Measurements from ENCODE around the gene TMEM259. TPM values are rescaled to one million over a fixed set of nuclear protein-coding genes. Genes with fewer than 3 reads are reported as not detected.

Gene TMEM259
- total and polyA plus RNA-seq, 2 experiments from 2014 or later: 82.8 to 196 TPM

GRCh38 chr19:1003283-1003682 is 17.6 kb downstream of the TMEM259 start (continued):
- no peak for TF ChIP-seq ZNF462 (CRISPR knock-in tag; IDR thresholded peaks at IDR 0.05)
- no peak for TF ChIP-seq CTCF (conservative IDR thresholded peaks at IDR 0.05; ENCODE audit: low read depth in 2 of 2)
- TF ChIP-seq EZH2phosphoT487 (IDR thresholded peaks at IDR 0.05; ENCODE audit: unreplicated experiment): no peak
- no peak for TF ChIP-seq ETS1 (IDR thresholded peaks at IDR 0.05)

- Histone ChIP-seq H3K4me1 (ENCODE audit: insufficient read depth) (no peaks in the 10 kb centered on the region; the same call in 1 of the 2 replicates), H3K4me2 (no peak overlapping the region), H3K27me3 (ENCODE audit: insufficient read depth) (peaks cover 37% of the 10 kb centered on the region), H3K27ac (ENCODE audit: low read depth) (no peak overlapping the region), H2AFZ (no peak overlapping the region), H3K36me3 (ENCODE audit: insufficient read depth) (no peaks in the 10 kb centered on the region), H3K79me2 (replicated peaks; ENCODE audit: insufficient read depth) (no peaks in the 10 kb centered on the region), H3K4me3 (no peak overlapping the region), H3K9me2 (ENCODE audit: insufficient read depth) (no peaks in the 10 kb centered on the region), H3F3A (replicated peaks; ENCODE audit: low read depth) (0 out of 2 replicates have a peak, but pooled peaks cover 6% of the 10 kb centered on the region), H4K20me1 (replicated peaks; ENCODE audit: insufficient read depth) (no peaks in the 10 kb centered on the region)
- no peak for DNase-seq (ENCODE audit: low spot score)
- Mint-ChIP-seq H3K27ac (no peak overlapping the region), H3K27me3 (ENCODE audit: insufficient read depth, low read depth, poor library complexity) (peaks cover 52% of the 10 kb centered on the region), H3K4me1 (peaks cover 3% of the 10 kb centered on the region; the same call in 2 of the 3 replicates), H3K9me3 (peaks cover 5% of the 10 kb centered on the region; the same call in 1 of the 3 replicates), H3K36me3 (ENCODE audit: low read depth) (peaks cover 8% of the 10 kb centered on the region), H3K4me3 (no peak overlapping the region)
- no peak for ATAC-seq
- no peak for TF ChIP-seq ZNF331 (CRISPR knock-in tag; IDR thresholded peaks at IDR 0.05; ENCODE audit: low read depth)
- TF ChIP-seq STAT1 (IDR thresholded peaks at IDR 0.05; ENCODE audit: unreplicated experiment): no peak
- no peak for TF ChIP-seq ZNF114 (CRISPR knock-in tag; IDR thresholded peaks at IDR 0.05)
- no peak for TF ChIP-seq REST (IDR thresholded peaks at IDR 0.05; ENCODE audit: unreplicated experiment)
- TF ChIP-seq ETS1 (IDR thresholded peaks at IDR 0.05): no peak
- no peak for TF ChIP-seq JUNB (IDR thresholded peaks at IDR 0.05; ENCODE audit: unreplicated experiment)
- no peak for TF ChIP-seq POLR2AphosphoS5 (IDR thresholded peaks at IDR 0.05; ENCODE audit: low read depth)
Measured at GRCh38 chr19:1002600-1002999, 18.3 kb downstream of the TMEM259 start.

Measured in GM23338 (cell line).